BLaER1 (cell line): ENCODE measurements around the gene ZNF483.
"Not testable (repeated sequence)": the region's sequence is repeated elsewhere in the genome, so short reads cannot be mapped to it uniquely, and the experiment has no call there.

ENCODE experiments used
- H3K27ac ChIP-seq: shearing (Covaris generic); formaldehyde crosslinking; 2 replicates; pipeline ENCODE4 v1.8.1; 2022
- H3K27me3 ChIP-seq: shearing (Covaris generic); formaldehyde crosslinking; 2 replicates; pipeline ENCODE4 v1.8.1; 2022
- H3K36me3 ChIP-seq: shearing (Covaris generic); formaldehyde crosslinking; 2 replicates; pipeline ENCODE4 v1.8.1; 2022
- H3K4me1 ChIP-seq: shearing (Covaris generic); formaldehyde crosslinking; 2 replicates; pipeline ENCODE4 v1.8.1; 2022
- H3K4me2 ChIP-seq: shearing (Covaris generic); formaldehyde crosslinking; 2 replicates; pipeline ENCODE4 v1.8.1; 2022
- H3K4me3 ChIP-seq: shearing (Covaris generic); formaldehyde crosslinking; 2 replicates; pipeline ENCODE4 v1.8.1; 2022
- H3K9ac ChIP-seq: shearing (Covaris generic); formaldehyde crosslinking; 2 replicates; pipeline ENCODE4 v1.8.1; 2022
- H3K9me3 ChIP-seq: shearing (Covaris generic); formaldehyde crosslinking; 2 replicates; pipeline ENCODE4 v1.8.1; 2022
- H4K20me1 ChIP-seq: shearing (Covaris generic); formaldehyde crosslinking; 2 replicates; pipeline ENCODE4 v1.8.1; 2022
- Cebpa-rat ChIP-seq: shearing (Covaris generic); IDR thresholded peaks from 2 replicates; pipeline ENCODE4 v1.8.1; 2022

Gene ZNF483

DNA sequence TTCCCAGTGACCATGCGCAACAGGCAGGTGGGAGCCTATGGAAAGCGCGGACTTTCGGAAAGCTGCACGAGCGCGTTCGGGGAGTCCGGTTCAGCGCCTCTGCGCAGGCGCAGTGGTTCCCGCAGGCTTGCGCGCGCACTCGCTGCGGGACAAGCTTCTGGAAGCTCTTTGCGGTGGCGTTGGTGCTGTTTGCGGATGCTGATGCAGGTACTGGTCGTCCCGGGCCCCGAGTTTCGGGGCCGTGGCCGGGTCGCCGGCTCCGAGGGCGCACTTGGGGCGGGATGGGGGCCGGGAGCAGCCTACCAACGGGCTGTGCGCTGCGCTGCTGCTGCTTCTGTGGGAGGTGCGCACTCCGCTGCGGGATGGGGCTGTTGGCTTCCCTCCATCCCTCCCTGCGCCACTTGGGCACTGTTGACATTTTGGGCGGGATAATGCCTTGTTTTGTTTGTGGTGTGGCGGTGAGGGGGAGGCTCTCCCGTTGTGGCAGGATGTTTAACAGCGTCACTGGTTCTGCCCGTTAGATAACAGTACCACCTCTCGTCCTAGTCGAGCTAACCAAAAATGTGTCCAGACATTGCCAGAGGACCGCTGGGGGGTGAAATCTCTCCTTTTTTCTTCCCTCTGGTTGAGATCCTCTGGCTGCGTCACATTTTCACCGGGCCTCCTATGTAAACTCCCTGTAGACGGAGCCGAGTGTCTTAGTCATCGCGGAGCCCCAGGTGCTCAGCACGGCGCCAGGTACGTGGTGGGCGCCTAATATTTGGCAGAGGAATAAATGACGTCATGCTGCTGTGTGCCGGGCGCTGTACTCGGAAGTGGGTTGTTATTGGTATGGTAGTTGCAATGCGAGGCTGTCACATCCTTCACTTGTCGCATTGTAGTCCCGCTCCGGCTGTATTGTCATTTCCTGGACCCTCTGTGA is at the start of gene ZNF483:
ZNF483 (plus strand) TSS at position 124 of the 922 bp plus-strand sequence. CDS start 2,217 bp downstream, outside the sequence.
- Histone ChIP-seq H3K9me3 (peaks cover 48% of the 10 kb centered on the region), H3K4me1 (no peaks in the 10 kb centered on the region; the same call in 1 of the 2 replicates), H3K36me3 (no peaks in the 10 kb centered on the region), H3K9ac (no peak within 1 kb of the TSS), H4K20me1 (no peaks in the 10 kb centered on the region), H3K27me3 (no peaks in the 10 kb centered on the region), H3K4me3 (no peak within 1 kb of the TSS), H3K27ac (no peak within 1 kb of the TSS), H3K4me2 (no peak within 1 kb of the TSS)
- no peak for TF ChIP-seq Cebpa-rat

- peaks cover 98% of the 10 kb centered on the region for H4K20me1 ChIP-seq
- no peak overlapping the region for H3K4me2 ChIP-seq
- H3K4me1 ChIP-seq, result peaks cover 18% of the 10 kb centered on the region; the same call in 1 of the 2 replicates
- H3K27me3 ChIP-seq, result no peaks in the 10 kb centered on the region
- no peak overlapping the region for H3K27ac ChIP-seq
- H3K9me3 ChIP-seq, result no peaks in the 10 kb centered on the region
- no peak overlapping the region for H3K9ac ChIP-seq
- no peak overlapping the region for H3K4me3 ChIP-seq
- H3K36me3 ChIP-seq, result peaks cover 10% of the 10 kb centered on the region; the same call in 1 of the 2 replicates
- TF ChIP-seq Cebpa-rat, result no peak
Observed at GRCh38 chr9:111475195-111475594, 49.8 kb upstream of the ZNF483 start.

- no peak for TF ChIP-seq Cebpa-rat
- H3K4me1 ChIP-seq, result peaks cover 14% of the 10 kb centered on the region
- no peak overlapping the region for H3K9ac ChIP-seq
- H3K4me3 ChIP-seq, result no peak overlapping the region
- no peaks in the 10 kb centered on the region for H3K36me3 ChIP-seq
- no peak overlapping the region for H3K4me2 ChIP-seq
- H3K9me3 ChIP-seq, result 0 out of 2 replicates have a peak, but pooled peaks cover 7% of the 10 kb centered on the region
- H4K20me1 ChIP-seq, result peaks cover 98% of the 10 kb centered on the region
- no peaks in the 10 kb centered on the region for H3K27me3 ChIP-seq
- H3K27ac ChIP-seq, result no peak overlapping the region
Observed at GRCh38 chr9:111477677-111478076, 47.3 kb upstream of the ZNF483 start.

DNA sequence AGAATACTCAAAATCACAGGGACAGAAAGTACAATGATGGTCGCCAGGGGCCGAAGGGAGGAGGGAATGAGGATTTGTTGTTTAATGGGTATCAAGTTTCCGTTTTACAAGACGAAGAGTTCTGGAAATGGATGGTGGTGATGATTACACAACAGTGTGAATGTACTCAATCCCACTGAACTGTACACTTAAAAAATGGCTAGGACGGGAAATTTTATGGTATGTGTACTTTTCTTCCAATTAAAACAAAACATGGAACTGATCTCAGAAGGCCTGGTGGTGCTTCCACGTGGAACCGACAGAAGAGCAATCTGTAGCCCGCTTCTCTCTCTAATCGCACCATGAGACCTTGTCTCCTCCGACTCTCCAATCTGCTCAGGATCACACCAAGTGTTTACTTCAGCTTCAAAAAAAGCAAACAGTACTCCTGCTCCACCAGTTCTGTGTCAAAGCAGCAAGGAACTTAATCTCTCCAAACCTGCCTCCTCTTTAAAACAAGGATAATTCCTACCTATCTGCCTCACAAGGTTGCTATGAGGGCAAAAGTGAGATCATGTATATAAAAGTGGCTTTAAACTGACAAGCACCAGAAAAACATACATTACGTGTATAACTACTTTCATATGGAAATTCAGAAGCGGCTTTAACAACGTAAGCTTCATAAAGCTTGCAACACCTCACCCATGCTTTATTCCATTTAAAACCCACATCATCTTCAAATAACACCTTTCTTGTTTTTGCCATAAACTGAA is 42.9 kb upstream of the ZNF483 start:
- Histone ChIP-seq H3K27ac (no peak overlapping the region; the same call in 1 of the 2 replicates), H3K4me3 (peak overlapping the region; percentile 96), H4K20me1 (peaks cover 59% of the 10 kb centered on the region), H3K36me3 (no peaks in the 10 kb centered on the region), H3K4me2 (peak overlapping the region; percentile 70), H3K27me3 (no peaks in the 10 kb centered on the region), H3K9me3 (0 out of 2 replicates have a peak, but pooled peaks cover 7% of the 10 kb centered on the region), H3K9ac (peak overlapping the region; percentile 96), H3K4me1 (peaks cover 26% of the 10 kb centered on the region)
- TF ChIP-seq Cebpa-rat, result no peak

- H4K20me1 ChIP-seq, result peaks cover 51% of the 10 kb centered on the region
- H3K27me3 ChIP-seq, result no peaks in the 10 kb centered on the region
- peaks cover 26% of the 10 kb centered on the region for H3K4me1 ChIP-seq
Observed at GRCh38 chr9:111482694-111483438, 42.1 kb upstream of the ZNF483 start.

DNA sequence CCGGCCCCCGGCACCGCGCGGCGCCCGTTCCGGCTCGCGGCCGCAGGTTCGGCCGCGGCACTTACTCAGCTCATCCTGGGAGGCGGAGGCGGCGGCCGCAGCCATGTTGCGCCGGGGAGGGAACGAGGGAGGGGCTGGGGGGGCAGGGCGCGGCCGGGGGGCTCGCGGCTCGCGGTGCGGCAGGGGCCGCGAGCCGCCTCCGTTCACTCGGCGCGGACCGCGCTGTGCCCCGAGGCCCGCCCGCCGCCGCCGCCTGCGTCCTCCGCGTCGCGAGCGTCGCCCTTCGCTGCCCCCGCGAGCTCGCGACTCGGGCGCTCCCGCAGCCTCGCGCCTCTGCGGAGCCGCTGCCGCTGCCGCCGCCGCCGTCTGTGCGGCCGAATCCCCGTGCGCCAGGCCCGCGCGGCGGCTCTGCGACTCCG is 41.5 kb upstream of the ZNF483 start:
- Histone ChIP-seq H3K4me1 (peaks cover 26% of the 10 kb centered on the region), H3K27me3 (no peaks in the 10 kb centered on the region), H3K36me3 (no peaks in the 10 kb centered on the region), H4K20me1 (peaks cover 46% of the 10 kb centered on the region), H3K9ac (peak overlapping the region; percentile 96), H3K4me3 (peak overlapping the region; percentile 96), H3K27ac (peak overlapping the region; percentile 97), H3K9me3 (0 out of 2 replicates have a peak, but pooled peaks cover 7% of the 10 kb centered on the region), H3K4me2 (peak overlapping the region; percentile 70)
- no peak for TF ChIP-seq Cebpa-rat

More at GRCh38 chr9:111482694-111483438, 42.1 kb upstream of the ZNF483 start:
- Histone ChIP-seq H3K4me3 (peak overlapping the region; percentile 96), H3K4me2 (peak overlapping the region; percentile 70), H3K36me3 (no peaks in the 10 kb centered on the region), H3K9ac (peak overlapping the region; percentile 96), H3K27ac (peak overlapping the region; percentile 97), H3K9me3 (0 out of 2 replicates have a peak, but pooled peaks cover 7% of the 10 kb centered on the region)
- TF ChIP-seq Cebpa-rat, result peak; percentile 65

DNA sequence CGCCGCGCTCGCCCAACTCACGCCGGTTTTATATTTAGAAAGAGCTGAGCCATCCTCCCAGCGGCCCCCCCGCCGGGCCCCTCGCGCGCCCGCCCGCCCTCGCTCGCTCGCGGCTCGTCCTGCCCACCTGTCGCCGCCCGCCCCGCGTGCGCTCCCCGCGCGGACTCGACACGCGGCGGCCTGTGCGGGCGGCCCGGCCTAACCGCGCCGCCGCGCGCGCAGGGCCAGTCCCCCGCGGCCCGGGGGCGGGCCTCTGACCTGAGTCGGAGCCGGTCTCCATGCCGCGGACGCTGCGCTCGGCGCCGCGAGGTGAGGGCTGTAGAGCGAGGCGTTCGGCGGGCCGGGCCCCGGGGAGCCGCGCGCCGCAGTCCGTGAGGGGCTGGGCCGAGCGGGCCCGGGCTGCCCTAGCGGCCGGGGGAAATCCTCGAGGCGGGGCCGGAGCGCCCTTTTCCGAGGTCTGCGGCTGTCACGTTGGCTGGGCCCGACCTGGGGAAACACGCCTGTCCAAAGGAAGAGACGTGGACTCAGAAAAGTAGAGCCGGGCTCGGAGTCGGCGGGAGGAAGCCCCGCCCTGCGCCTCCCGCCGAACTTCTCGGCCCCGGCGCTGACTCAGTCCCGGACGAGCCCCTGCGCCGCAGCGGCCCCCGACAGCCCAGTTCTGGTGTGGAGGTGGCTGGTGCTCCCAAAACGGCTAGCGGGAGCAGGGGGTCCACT is 41.0 kb upstream of the ZNF483 start, which contains the start of gene ECPAS:
ECPAS (minus strand) TSS at position 526 of the 714 bp plus-strand sequence. CDS start 11,465 bp downstream, outside the sequence.
- Histone ChIP-seq H3K36me3 (no peaks in the 10 kb centered on the region), H3K4me2 (peak within 1 kb of the TSS; percentile 70), H3K4me1 (peaks cover 25% of the 10 kb centered on the region), H3K27me3 (no peaks in the 10 kb centered on the region), H4K20me1 (peaks cover 40% of the 10 kb centered on the region), H3K9me3 (0 out of 2 replicates have a peak, but pooled peaks cover 7% of the 10 kb centered on the region), H3K9ac (peak within 1 kb of the TSS; percentile 96), H3K4me3 (peak within 1 kb of the TSS; percentile 96), H3K27ac (peak within 1 kb of the TSS; percentile 97)
- no peak for TF ChIP-seq Cebpa-rat

DNA sequence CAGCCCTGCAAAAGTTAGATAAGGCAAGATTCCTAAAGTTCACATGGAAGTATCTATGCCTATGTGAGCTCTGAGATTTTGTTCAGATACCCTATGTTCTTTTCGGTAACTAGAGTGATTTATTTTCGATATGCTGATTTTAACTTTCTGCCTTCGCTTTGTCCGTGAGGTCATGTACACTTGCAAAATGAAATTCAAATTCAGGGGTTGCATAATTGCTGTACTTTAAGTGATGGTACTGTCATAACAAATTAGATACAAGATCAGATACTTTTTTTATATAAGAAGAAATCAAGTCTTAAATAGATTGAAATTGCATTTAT is 40.4 kb upstream of the ZNF483 start:
- peak overlapping the region; percentile 70 for H3K4me2 ChIP-seq
- H4K20me1 ChIP-seq, result peaks cover 35% of the 10 kb centered on the region
- H3K27me3 ChIP-seq, result no peaks in the 10 kb centered on the region
- peaks cover 22% of the 10 kb centered on the region for H3K4me1 ChIP-seq
- peak overlapping the region; percentile 97 for H3K27ac ChIP-seq
- peak overlapping the region; percentile 96 for H3K9ac ChIP-seq
- TF ChIP-seq Cebpa-rat, result no peak
- H3K9me3 ChIP-seq, result 0 out of 2 replicates have a peak, but pooled peaks cover 7% of the 10 kb centered on the region
- H3K4me3 ChIP-seq, result peak overlapping the region; percentile 96
- no peaks in the 10 kb centered on the region for H3K36me3 ChIP-seq

DNA sequence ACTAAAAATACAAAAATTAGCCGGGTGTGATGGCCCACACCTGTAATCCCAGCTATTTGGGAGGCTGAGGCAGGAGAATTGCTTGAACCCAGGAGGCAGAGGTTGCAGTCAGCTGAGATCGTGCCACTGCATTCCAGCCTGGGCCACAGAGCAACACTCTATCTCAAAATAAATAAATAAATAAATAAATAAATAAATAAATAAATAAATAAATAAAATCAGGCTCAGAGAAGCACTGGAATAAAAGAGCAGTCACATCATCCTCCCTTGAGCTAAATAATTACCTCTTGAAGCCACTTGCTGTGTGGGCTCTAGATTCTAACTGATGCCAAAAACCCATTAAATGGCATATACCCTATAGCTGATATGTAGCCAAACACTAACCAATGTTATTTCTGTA is 27.8 kb upstream of the ZNF483 start:
- H3K27me3 ChIP-seq, H3K4me3 ChIP-seq, H3K9ac ChIP-seq, H3K4me2 ChIP-seq, H3K27ac ChIP-seq, H3K4me1 ChIP-seq, H3K36me3 ChIP-seq, H3K9me3 ChIP-seq, H4K20me1 ChIP-seq: not testable (repeated sequence)
